ENCODE results near the gene UCK2. TPM values are rescaled to one million over a fixed set of nuclear protein-coding genes. Genes with fewer than 3 reads are reported as not detected.

Gene UCK2
- total and polyA plus RNA-seq, 2 of the 8 experiments (the other 6 are each of a cell fraction or from before 2014, with no cell fraction given): 103 to 109 TPM

- no peak for TF ChIP-seq PHF8 (conservative IDR thresholded peaks at IDR 0.05; ENCODE audit: low read depth, low read length)
Observed at GRCh38 chr1:165917166-165917565, 89.8 kb downstream of the UCK2 start (continued).

Data from H1 (cell line).